ENCODE data around the gene SHKBP1. TPM values are rescaled to one million over a fixed set of nuclear protein-coding genes. Genes with fewer than 3 reads are reported as not detected.
A peak's percentile ranks its signal among the peaks of the same experiment; 100 is the strongest.

SHKBP1 gene
- total RNA-seq, 1 donor from 2014 or later: 56.3 TPM

DNA sequence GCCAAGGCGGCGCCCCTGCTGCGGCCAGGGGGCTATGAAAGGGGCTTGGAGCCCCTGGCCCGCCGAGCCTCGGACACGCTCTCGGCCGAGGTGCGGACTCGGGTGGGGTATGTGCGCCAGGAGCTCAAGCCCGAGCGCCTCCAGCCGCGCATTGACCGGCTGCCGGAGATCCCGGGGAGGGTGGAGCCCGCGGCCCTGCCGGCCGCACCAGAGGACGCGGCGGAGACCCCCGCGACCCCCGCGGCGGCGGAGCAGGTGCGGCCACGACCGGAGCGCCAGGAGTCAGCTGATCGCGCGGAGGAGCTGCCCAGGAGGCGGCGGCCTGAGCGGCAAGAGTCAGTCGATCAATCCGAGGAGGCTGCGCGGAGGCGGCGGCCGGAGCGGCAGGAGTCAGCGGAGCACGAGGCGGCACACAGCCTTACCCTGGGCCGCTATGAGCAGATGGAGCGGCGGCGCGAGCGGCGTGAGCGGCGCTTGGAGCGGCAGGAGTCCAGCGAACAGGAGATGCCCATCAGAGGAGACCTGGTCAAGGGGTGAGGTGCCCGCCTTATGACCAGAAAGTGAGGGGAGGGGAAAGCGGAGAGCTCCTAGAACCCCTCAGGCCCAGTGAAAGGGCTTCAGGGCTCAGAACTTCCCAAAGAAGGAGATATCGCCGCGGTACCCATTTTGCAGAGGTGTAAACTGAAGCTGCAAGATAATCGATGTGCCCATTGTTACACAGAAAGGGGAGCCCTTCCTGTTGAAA lies 8.8 kb upstream of the SHKBP1 start:
- Histone ChIP-seq H4K20me1 (ENCODE audit: insufficient read depth, low read length) (no peaks in the 10 kb centered on the region), H3K4me1 (ENCODE audit: insufficient read depth, low read length) (peaks cover 16% of the 10 kb centered on the region), H3K79me2 (ENCODE audit: insufficient read depth, low read length) (no peaks in the 10 kb centered on the region), H3K4me2 (ENCODE audit: low read length) (peak overlapping the region; percentile 81), H3K27ac (ENCODE audit: low read depth, low read length) (no peak overlapping the region), H3K27me3 (ENCODE audit: insufficient read depth, low read length) (peaks cover 23% of the 10 kb centered on the region), H3K36me3 (ENCODE audit: insufficient read depth, low read length) (no peaks in the 10 kb centered on the region), H3K9ac (ENCODE audit: low read length) (no peak overlapping the region), H2AFZ (ENCODE audit: low read depth, low read length) (peak overlapping the region; percentile 69), H3K9me3 (ENCODE audit: insufficient read depth, low read depth, low read length) (no peaks in the 10 kb centered on the region), H3K4me3 (ENCODE audit: insufficient read depth, low read depth, low read length) (peak overlapping the region; percentile 37)
- no peak for DNase-seq (ENCODE audit: low read depth)
- Mint-ChIP-seq H3K4me1 (ENCODE audit: low read depth, unreplicated experiment) (peaks cover 4% of the 10 kb centered on the region), H3K4me3 (ENCODE audit: unreplicated experiment) (peak overlapping the region; percentile 27), H3K27ac (ENCODE audit: unreplicated experiment) (no peak overlapping the region), H3K36me3 (ENCODE audit: low read depth, unreplicated experiment) (peaks cover 2% of the 10 kb centered on the region), H3K27me3 (ENCODE audit: low read depth, unreplicated experiment) (peaks cover 39% of the 10 kb centered on the region), H3K9me3 (ENCODE audit: unreplicated experiment) (peaks cover 6% of the 10 kb centered on the region)
- TF ChIP-seq, protein P1, sequence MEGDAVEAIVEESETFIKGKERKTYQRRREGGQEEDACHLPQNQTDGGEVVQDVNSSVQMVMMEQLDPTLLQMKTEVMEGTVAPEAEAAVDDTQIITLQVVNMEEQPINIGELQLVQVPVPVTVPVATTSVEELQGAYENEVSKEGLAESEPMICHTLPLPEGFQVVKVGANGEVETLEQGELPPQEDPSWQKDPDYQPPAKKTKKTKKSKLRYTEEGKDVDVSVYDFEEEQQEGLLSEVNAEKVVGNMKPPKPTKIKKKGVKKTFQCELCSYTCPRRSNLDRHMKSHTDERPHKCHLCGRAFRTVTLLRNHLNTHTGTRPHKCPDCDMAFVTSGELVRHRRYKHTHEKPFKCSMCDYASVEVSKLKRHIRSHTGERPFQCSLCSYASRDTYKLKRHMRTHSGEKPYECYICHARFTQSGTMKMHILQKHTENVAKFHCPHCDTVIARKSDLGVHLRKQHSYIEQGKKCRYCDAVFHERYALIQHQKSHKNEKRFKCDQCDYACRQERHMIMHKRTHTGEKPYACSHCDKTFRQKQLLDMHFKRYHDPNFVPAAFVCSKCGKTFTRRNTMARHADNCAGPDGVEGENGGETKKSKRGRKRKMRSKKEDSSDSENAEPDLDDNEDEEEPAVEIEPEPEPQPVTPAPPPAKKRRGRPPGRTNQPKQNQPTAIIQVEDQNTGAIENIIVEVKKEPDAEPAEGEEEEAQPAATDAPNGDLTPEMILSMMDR (IDR thresholded peaks at IDR 0.05; ENCODE audit: insufficient read depth, low read depth, low read length): no peak
- TF ChIP-seq EZH2 (IDR thresholded peaks at IDR 0.05; ENCODE audit: insufficient read depth, low read length): peak; percentile 85
- FAIRE-seq: no peak

DNA sequence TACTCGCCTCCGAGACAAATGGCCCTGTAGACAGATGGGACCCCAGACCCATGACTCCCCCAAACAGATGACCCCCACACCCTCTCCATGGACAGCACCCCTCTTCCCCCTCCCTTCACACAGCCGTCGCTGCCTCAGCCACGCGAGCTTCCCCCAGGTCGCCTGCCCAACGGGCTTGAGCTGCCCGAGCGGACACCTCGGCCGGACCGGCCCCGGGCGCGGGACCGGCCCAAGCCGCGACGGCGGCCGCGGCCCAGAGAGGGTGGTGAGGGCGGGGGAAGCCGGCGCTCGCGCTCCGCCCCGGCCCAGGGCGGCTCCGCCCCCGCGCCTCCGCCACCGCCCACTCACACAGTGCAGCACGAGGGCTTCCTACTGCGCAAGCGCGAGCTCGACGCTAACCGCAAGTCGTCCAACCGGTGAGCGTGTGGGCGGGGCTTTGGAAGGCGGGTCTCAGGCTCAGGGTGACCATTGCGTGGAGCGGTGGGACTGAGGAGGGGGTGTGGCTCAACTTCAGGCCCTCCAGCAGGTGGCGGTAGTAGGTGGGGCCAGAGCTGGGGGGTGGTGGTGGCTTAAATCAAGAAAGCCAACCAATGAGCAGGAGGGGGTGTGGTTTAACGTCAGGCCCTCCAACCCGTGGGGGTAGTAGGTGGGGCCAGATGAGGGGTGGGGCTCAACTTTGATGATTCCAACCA lies 6.2 kb upstream of the SHKBP1 start:
- peak overlapping the region; percentile 98 for H3K4me2 ChIP-seq (ENCODE audit: low read length)
- H3K4me3 Mint-ChIP-seq (ENCODE audit: unreplicated experiment): peak overlapping the region; percentile 90
- peaks cover 16% of the 10 kb centered on the region for H3K4me1 ChIP-seq (ENCODE audit: insufficient read depth, low read length)
- H3K36me3 ChIP-seq (ENCODE audit: insufficient read depth, low read length): no peaks in the 10 kb centered on the region
- no peaks in the 10 kb centered on the region for H4K20me1 ChIP-seq (ENCODE audit: insufficient read depth, low read length)
- H3K27me3 Mint-ChIP-seq (ENCODE audit: low read depth, unreplicated experiment): peaks cover 28% of the 10 kb centered on the region
- peak overlapping the region; percentile 96 for H3K9ac ChIP-seq (ENCODE audit: low read length)
- DNase-seq (ENCODE audit: low read depth) (peak; percentile 98), FAIRE-seq (peak; percentile 73)
- no peak for TF ChIP-seq EZH2 (IDR thresholded peaks at IDR 0.05; ENCODE audit: insufficient read depth, low read length)
- TF ChIP-seq, protein P1 (IDR thresholded peaks at IDR 0.05; ENCODE audit: insufficient read depth, low read depth, low read length): peak; percentile 63
- H3K4me3 ChIP-seq (ENCODE audit: insufficient read depth, low read depth, low read length): peak overlapping the region; percentile 67
- H2AFZ ChIP-seq (ENCODE audit: low read depth, low read length): peak overlapping the region; percentile 85
- peaks cover 2% of the 10 kb centered on the region for H3K36me3 Mint-ChIP-seq (ENCODE audit: low read depth, unreplicated experiment)
- peaks cover 4% of the 10 kb centered on the region for H3K4me1 Mint-ChIP-seq (ENCODE audit: low read depth, unreplicated experiment)
- no peaks in the 10 kb centered on the region for H3K9me3 ChIP-seq (ENCODE audit: insufficient read depth, low read depth, low read length)
- peak overlapping the region; percentile 97 for H3K27ac Mint-ChIP-seq (ENCODE audit: unreplicated experiment)
- H3K9me3 Mint-ChIP-seq (ENCODE audit: unreplicated experiment): peaks cover 6% of the 10 kb centered on the region
- H3K27me3 ChIP-seq (ENCODE audit: insufficient read depth, low read length): peaks cover 14% of the 10 kb centered on the region
- H3K27ac ChIP-seq (ENCODE audit: low read depth, low read length): peak overlapping the region; percentile 93
- no peaks in the 10 kb centered on the region for H3K79me2 ChIP-seq (ENCODE audit: insufficient read depth, low read length)

Measured in astrocyte (in vitro differentiated cells and primary cell).